Ectodermal cell (in vitro differentiated cells): ENCODE results near the gene ZNF469.

ENCODE experiments used
- H3K27ac ChIP-seq: 2 replicates; pipeline ENCODE4 v1.7.0; 2013; ENCODE audit warnings: mild to moderate bottlenecking, low read depth, low read length; ENCODE audit not compliant: insufficient read depth, poor library complexity, severe bottlenecking
- H3K27me3 ChIP-seq: 2 replicates; pipeline ENCODE4 v1.7.0; 2013; ENCODE audit warnings: mild to moderate bottlenecking, low read length; ENCODE audit not compliant: insufficient read depth, control insufficient read depth, poor library complexity, severe bottlenecking
- H3K36me3 ChIP-seq: one replicate; pipeline ENCODE4 v1.7.0; 2013; ENCODE audit warnings: low read length; ENCODE audit not compliant: control insufficient read depth, insufficient read depth
- H3K4me1 ChIP-seq: one replicate; pipeline ENCODE4 v1.7.0; 2013; ENCODE audit warnings: low read length; ENCODE audit not compliant: control insufficient read depth, insufficient read depth
- H3K4me3 ChIP-seq: 2 replicates; pipeline ENCODE4 v1.7.0; 2013; ENCODE audit warnings: low read depth, low read length, control low read depth; ENCODE audit not compliant: insufficient read depth
- H3K9me3 ChIP-seq: 2 replicates; pipeline ENCODE4 v1.7.0; 2013; ENCODE audit warnings: mild to moderate bottlenecking, low read length, moderate library complexity; ENCODE audit not compliant: control insufficient read depth
- WGBS, 2 experiments: methylation state at CpG; one replicate each; pipeline ENCODE4 v1.1.7; 2013; ENCODE audit warnings: missing lambda C conversion rate in 2 of 2; 5-methylcytosine and 5-hydroxymethylcytosine counted together

Gene ZNF469

GRCh38 chr16:88370365-88370764 lies 12.4 kb upstream of the ZNF469 start:
- Histone ChIP-seq H3K36me3 (no peaks in the 10 kb centered on the region), H3K27me3 (no peaks in the 10 kb centered on the region), H3K4me3 (no peak overlapping the region), H3K4me1 (no peaks in the 10 kb centered on the region), H3K9me3 (no peaks in the 10 kb centered on the region), H3K27ac (no peak overlapping the region)
- WGBS, 2 experiments: 93 to 94% methylated on average over 15 of the region's 15 CpGs

- WGBS, 2 experiments: 92% methylated on average over 2 of the region's 2 CpGs
- no peaks in the 10 kb centered on the region for H3K27me3 ChIP-seq
Measured at GRCh38 chr16:88372522-88372921, 10.2 kb upstream of the ZNF469 start.

DNA sequence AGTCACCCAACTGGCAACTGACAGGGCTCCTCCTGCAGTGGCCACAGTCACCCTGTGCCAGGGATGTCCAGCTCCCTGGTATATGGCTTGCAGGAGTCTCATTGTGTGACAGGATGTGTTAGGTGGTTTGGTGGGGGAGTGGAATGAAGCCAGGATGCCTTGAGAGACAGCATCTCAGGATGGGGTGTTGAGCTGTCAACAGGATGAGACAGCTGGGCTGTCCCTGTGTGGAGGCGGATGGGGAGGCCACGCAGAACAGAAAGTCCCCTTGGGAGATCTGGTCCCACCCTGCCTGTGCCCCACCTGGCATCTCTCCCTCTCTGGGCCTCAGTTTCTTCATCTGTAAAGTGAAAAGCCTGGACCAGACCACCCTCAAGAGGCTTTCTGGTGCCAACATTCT lies 9.5 kb upstream of the ZNF469 start:
- Histone ChIP-seq H3K9me3 (no peaks in the 10 kb centered on the region), H3K36me3 (no peaks in the 10 kb centered on the region), H3K27ac (no peak overlapping the region), H3K4me1 (no peaks in the 10 kb centered on the region), H3K27me3 (no peaks in the 10 kb centered on the region), H3K4me3 (no peak overlapping the region)
- 98 to 100% methylated on average over 2 of the region's 2 CpGs for WGBS, 2 experiments

More at GRCh38 chr16:88372522-88372921, 10.2 kb upstream of the ZNF469 start:
- H3K4me1 ChIP-seq: no peaks in the 10 kb centered on the region
- no peak overlapping the region for H3K27ac ChIP-seq
- H3K4me3 ChIP-seq: no peak overlapping the region
- H3K36me3 ChIP-seq: no peaks in the 10 kb centered on the region
- no peaks in the 10 kb centered on the region for H3K9me3 ChIP-seq

GRCh38 chr16:88373927-88374492 lies 8.7 kb upstream of the ZNF469 start:
- H3K27me3 ChIP-seq: no peaks in the 10 kb centered on the region
- no peaks in the 10 kb centered on the region for H3K9me3 ChIP-seq
- 93% methylated on average over 5 of the region's 5 CpGs for WGBS, 2 experiments
- no peak overlapping the region for H3K27ac ChIP-seq
- H3K4me3 ChIP-seq: no peak overlapping the region
- H3K4me1 ChIP-seq: no peaks in the 10 kb centered on the region
- no peaks in the 10 kb centered on the region for H3K36me3 ChIP-seq

GRCh38 chr16:88374736-88375135 lies 8.0 kb upstream of the ZNF469 start:
- WGBS, 2 experiments: 95 to 96% methylated on average over 22 of the region's 22 CpGs
- H3K27ac ChIP-seq: no peak overlapping the region

GRCh38 chr16:88375236-88375975 lies 7.4 kb upstream of the ZNF469 start:
- H3K36me3 ChIP-seq: no peaks in the 10 kb centered on the region
- H3K4me1 ChIP-seq: no peaks in the 10 kb centered on the region
- 93% methylated on average over 24 of the region's 24 CpGs for WGBS, 2 experiments
- H3K27me3 ChIP-seq: no peaks in the 10 kb centered on the region
- H3K27ac ChIP-seq: no peak overlapping the region
- H3K9me3 ChIP-seq: no peaks in the 10 kb centered on the region
- H3K4me3 ChIP-seq: no peak overlapping the region

More at GRCh38 chr16:88374736-88375135, 8.0 kb upstream of the ZNF469 start:
- H3K36me3 ChIP-seq: no peaks in the 10 kb centered on the region
- H3K4me1 ChIP-seq: no peaks in the 10 kb centered on the region
- H3K4me3 ChIP-seq: no peak overlapping the region
- no peaks in the 10 kb centered on the region for H3K27me3 ChIP-seq
- no peaks in the 10 kb centered on the region for H3K9me3 ChIP-seq

DNA sequence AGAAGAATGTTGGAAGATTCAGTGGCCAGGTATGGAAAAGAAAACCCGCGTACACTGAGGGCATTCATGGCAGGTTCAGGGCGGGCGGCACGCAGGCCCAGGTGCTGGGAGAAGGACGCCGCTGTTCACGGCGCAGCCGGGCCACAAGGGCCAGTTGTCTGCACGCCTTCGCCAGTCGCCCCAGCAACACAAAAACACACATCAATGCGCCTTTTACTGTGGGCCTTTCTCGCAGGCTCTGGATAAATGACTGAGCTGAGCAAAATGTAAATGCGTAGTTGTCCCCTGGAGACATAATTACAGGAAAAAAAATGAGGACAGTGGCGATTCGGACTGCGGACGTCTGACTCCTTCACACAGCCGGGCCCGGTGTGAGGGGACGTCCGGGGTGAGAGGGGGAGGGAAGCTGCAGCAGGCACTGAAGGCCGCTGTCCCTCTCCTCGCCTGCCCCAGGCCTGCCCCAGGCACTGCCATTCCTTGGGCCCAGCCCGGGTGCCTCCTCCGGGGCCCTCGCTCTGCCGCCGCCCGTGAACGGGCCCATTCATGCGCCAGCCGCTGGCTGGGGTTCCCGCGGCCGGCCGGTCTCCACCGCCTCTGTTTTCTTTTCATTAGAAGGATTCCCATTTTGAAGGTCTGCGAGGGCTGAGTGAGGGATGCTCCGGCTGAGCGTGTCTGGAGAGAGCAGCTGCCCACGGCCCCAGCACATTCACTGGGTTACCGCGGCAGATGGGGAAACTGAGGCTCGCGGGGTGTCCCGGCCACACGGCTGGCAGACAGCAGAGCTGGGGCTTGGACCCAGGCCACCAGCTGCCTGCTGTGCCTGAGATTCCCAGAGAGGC lies 6.5 kb upstream of the ZNF469 start:
- no peak overlapping the region for H3K27ac ChIP-seq
- no peaks in the 10 kb centered on the region for H3K4me1 ChIP-seq
- no peak overlapping the region for H3K4me3 ChIP-seq
- no peaks in the 10 kb centered on the region for H3K9me3 ChIP-seq
- H3K36me3 ChIP-seq: no peaks in the 10 kb centered on the region
- H3K27me3 ChIP-seq: peaks cover 4% of the 10 kb centered on the region
- 92 to 93% methylated on average over 50 of the region's 50 CpGs for WGBS, 2 experiments

DNA sequence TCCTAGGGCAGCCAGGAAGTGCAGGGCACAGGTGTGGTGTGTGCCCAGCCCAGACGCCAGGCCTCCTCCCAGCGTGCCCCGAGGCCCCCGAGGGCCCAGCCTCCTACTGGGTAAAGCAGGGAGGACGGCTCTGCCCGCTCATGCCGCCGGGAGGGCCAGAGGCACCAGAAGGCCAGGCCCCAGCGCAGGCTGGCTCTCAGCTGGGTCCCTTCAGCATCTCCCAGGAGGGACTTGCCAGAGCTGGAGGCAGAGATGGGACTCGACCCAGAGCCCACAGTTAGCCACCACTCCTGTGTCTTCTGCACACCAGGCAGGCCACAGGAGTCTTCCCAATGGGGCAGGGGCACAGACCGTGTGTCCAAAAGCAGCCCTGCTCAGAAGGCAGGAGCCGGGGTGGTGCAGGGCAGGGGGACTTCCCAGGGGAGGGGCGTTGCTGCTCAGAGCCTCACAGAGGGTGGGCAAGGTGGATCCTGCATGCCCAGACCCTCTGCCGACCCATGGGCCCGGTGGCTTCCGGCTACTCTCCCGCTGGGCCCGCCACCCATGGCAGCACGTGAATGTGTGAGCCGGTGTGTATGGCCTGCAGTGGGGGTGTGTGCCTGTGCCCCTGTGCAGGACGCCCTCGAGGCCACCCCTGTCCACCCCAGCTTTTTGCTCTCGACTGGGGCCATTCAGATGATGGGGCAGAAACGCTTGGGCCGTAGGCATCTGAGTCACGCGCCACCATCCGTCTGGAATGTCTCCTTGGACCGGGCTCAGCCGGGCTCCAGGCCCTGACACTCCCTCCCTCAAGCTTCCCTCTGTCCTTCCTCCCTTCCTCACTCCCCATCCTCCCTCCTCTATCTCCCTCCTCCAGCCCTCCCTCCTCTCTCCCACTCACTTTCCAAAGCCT lies 5.7 kb upstream of the ZNF469 start:
- 90 to 91% methylated on average over 30 of the region's 30 CpGs for WGBS, 2 experiments
- H3K27me3 ChIP-seq: peaks cover 13% of the 10 kb centered on the region
- H3K36me3 ChIP-seq: no peaks in the 10 kb centered on the region
- H3K4me1 ChIP-seq: no peaks in the 10 kb centered on the region
- H3K4me3 ChIP-seq: no peak overlapping the region
- H3K27ac ChIP-seq: no peak overlapping the region
- no peaks in the 10 kb centered on the region for H3K9me3 ChIP-seq

DNA sequence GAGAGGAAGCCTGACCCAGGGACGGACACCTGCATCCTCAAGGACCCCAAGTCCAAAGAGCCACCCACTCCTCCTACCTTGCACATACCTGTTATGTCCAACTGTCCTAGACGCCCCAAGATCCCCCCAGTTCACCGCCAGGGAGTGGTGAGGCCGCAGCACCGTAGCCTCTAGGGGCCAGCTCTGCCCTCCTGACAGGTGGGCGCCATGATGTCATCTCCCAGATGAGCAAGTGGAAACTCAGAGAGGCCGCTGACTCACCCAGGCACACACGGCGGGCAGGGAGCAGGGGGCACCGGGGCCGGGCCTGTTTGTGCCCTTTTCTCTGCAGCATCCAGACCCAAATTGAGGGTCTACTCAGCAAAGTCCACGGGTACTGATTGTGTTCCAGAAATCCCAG lies 4.8 kb upstream of the ZNF469 start:
- Histone ChIP-seq H3K4me3 (no peak overlapping the region), H3K36me3 (no peaks in the 10 kb centered on the region), H3K27me3 (peaks cover 22% of the 10 kb centered on the region), H3K9me3 (no peaks in the 10 kb centered on the region), H3K27ac (no peak overlapping the region), H3K4me1 (no peaks in the 10 kb centered on the region)
- 93 to 94% methylated on average over 12 of the region's 12 CpGs for WGBS, 2 experiments
